DOHH2 (cell line): Measurements from ENCODE around the gene SLC22A8.

Source experiments
- CTCF ChIP-seq: fragments of 200-600 bp; sonication (generic); IDR thresholded peaks from one replicate; pipeline ENCODE4 v1.5.1; 2014; ENCODE audit warnings: antibody characterized with exemption, mild to moderate bottlenecking, low read depth, low read length; ENCODE audit not compliant: poor library complexity, severe bottlenecking
- EZH2phosphoT487 ChIP-seq: fragments of 200-600 bp; sonication (generic); IDR thresholded peaks from 2 replicates; pipeline ENCODE4 v1.6.1; 2017; ENCODE audit warnings: borderline replicate concordance, mild to moderate bottlenecking, antibody characterized with exemption, low read length, moderate library complexity, mixed read lengths

DNA sequence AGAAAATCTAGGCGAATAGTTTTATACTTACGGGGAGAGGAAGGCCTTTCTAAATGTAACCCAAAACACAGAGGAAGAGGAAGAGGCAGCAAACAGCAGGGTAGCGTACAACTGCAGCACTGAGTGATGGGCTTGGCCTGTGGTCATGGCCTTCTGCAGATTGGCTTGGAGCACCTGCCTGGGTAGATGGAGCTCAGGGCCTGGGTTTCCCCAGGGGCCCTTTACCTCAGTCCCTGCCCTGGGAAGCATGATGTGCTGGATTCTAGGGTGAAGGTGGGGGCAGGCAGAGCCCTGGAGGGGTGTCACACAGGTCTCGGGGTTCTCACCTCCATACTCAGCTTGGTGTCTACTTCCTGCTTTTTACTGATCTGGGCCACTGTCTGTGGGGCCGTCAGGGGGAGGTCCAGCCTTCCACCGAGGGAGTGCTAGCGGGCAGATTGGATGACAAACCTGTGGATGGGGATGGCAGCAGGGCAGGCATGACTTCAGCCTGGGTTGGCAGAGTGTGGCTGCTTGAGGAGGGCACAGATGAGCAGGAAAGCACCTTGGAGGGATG is 66.8 kb downstream of the SLC22A8 start:
- TF ChIP-seq CTCF (no peak), EZH2phosphoT487 (no peak)
